AG04450 (cell line): ENCODE results near the gene OR1I1. TPM values are rescaled to one million over a fixed set of nuclear protein-coding genes. Genes with fewer than 3 reads are reported as not detected.
"Not testable (repeated sequence)": the region's sequence is repeated elsewhere in the genome, so short reads cannot be mapped to it uniquely, and the experiment has no call there.

Experiments
- CTCF ChIA-PET: fragments of 300-600, 350-600 bp; formaldehyde crosslinking; extraction: SDS; loops from one replicate; lab custom pipeline; 2022; ENCODE audit warnings: antibody characterized with exemption, inconsistent platforms; lab: Charles Lee
- POLR2A ChIA-PET: fragments of 350-600 bp; formaldehyde crosslinking; extraction: SDS; loops from one replicate; lab custom pipeline; 2021; ENCODE audit warnings: antibody characterized with exemption, inconsistent platforms; lab: Yijun Ruan, JAX
- DNase-seq: peaks from one replicate; pipeline ENCODE4 v3.0.0-alpha.2; 2011; ENCODE audit warnings: low read depth, low spot score
- H3K27ac ChIP-seq: one replicate; pipeline ENCODE4 v1.5.1; 2012; ENCODE audit warnings: low read depth, low read length, control low read depth
- H3K27me3 ChIP-seq: one replicate; pipeline ENCODE4 v1.6.0; 2012; ENCODE audit warnings: low read length; ENCODE audit not compliant: control insufficient read depth, insufficient read depth
- H3K4me3 ChIP-seq: 2 replicates; pipeline ENCODE4 v1.5.1; 2011; ENCODE audit warnings: mild to moderate bottlenecking, low read depth, low read length, control low read depth
- H3K9me3 ChIP-seq: 2 replicates; pipeline ENCODE4 v1.5.1; 2012; ENCODE audit warnings: low read length; ENCODE audit not compliant: control insufficient read depth, insufficient read depth
- polyA plus RNA-seq: library from polyadenylated mRNA; depleted of rRNA; stranded (reverse); fragments of >200 nt; gene quantifications from 2 replicates; pipeline ENCODE4 v1.2.3, GENCODE V29; 2011
- TF ChIP-seq, protein P1 (sequence below): IDR thresholded peaks from 2 replicates; pipeline ENCODE4 v1.5.1; 2011; ENCODE audit warnings: low read depth, low read length, control low read depth, inconsistent platforms

OR1I1 gene
- polyA plus RNA-seq, 1 experiment = not detected

DNA sequence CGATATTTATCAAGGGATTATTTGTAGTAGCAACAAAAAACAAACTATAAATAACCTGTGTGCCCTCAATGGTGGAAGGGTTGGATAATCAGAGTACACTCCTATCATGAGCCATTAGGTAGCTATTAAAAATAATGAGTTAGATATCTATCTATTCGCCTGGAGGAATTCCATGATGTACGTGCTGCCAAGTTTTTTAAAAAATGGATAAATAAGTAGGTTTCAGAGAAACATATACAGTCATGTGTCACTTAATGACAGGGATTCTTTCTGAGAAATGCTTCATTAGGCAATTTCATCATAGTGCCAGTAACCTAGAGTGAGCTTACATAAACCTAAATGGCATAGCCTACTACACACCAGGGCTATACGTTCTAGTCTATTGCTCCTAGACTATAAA, 6.2 kb upstream of the OR1I1 start:
- DNase-seq = no peak
- H3K27ac ChIP-seq = no peak overlapping the region
- TF ChIP-seq, protein P1, sequence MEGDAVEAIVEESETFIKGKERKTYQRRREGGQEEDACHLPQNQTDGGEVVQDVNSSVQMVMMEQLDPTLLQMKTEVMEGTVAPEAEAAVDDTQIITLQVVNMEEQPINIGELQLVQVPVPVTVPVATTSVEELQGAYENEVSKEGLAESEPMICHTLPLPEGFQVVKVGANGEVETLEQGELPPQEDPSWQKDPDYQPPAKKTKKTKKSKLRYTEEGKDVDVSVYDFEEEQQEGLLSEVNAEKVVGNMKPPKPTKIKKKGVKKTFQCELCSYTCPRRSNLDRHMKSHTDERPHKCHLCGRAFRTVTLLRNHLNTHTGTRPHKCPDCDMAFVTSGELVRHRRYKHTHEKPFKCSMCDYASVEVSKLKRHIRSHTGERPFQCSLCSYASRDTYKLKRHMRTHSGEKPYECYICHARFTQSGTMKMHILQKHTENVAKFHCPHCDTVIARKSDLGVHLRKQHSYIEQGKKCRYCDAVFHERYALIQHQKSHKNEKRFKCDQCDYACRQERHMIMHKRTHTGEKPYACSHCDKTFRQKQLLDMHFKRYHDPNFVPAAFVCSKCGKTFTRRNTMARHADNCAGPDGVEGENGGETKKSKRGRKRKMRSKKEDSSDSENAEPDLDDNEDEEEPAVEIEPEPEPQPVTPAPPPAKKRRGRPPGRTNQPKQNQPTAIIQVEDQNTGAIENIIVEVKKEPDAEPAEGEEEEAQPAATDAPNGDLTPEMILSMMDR = no peak
- ChIA-PET CTCF (no interaction called here), POLR2A (no interaction called here)
- H3K27me3 ChIP-seq = no peaks in the 10 kb centered on the region
- no peak overlapping the region for H3K4me3 ChIP-seq
- no peaks in the 10 kb centered on the region for H3K9me3 ChIP-seq

DNA sequence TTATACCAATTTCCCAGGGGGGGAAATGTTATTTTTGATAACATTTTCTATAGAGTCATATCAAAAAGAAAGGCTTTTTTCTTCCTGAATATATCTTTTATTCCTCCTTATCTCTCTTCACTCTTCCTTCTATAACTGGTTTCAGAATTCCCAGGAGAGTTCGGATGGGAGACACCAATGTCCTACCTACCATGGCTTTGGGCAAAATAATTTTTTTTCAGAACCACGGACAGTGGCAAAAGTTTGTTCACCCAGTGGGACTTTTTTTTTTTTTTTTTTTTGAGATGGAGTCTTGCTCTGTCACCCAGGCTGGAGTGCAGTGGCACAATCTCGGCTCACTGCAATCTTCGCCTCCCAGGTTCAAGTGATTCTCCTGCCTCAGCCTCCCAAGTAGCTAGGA, 2.0 kb upstream of the OR1I1 start:
- H3K27ac ChIP-seq, DNase-seq, H3K4me3 ChIP-seq, CTCF ChIA-PET, POLR2A ChIA-PET, H3K27me3 ChIP-seq, H3K9me3 ChIP-seq: not testable (repeated sequence)

DNA sequence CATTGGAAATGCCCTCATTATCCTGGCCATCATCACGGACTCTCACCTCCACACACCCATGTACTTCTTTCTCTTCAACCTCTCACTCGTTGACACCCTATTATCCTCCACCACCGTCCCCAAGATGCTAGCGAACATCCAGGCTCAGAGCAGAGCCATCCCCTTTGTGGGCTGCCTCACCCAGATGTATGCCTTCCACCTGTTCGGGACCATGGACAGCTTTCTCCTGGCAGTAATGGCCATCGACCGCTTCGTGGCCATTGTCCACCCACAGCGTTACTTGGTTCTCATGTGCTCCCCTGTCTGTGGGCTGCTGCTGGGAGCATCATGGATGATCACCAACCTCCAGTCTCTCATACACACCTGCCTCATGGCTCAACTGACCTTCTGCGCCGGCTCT, 5.2 kb downstream of the OR1I1 start:
- TF ChIP-seq, protein P1 = no peak
- POLR2A ChIA-PET = no interaction called here
- CTCF ChIA-PET = interaction anchor here (1.1 to 3.4 kb wide), 2 partner anchors 14 to 165 kb away, joined by 3 to 12 read pairs; no protein-coding TSS in a partner anchor
- peaks cover 4% of the 10 kb centered on the region for H3K27me3 ChIP-seq
- DNase-seq = no peak
- no peak overlapping the region for H3K4me3 ChIP-seq
- no peak overlapping the region for H3K27ac ChIP-seq
- no peaks in the 10 kb centered on the region; the same call in 1 of the 2 replicates for H3K9me3 ChIP-seq

GRCh38 chr19:15091918-15092753, 10.1 kb downstream of the OR1I1 start:
- no peak overlapping the region for H3K27ac ChIP-seq
- H3K27me3 ChIP-seq = peaks cover 4% of the 10 kb centered on the region
- ChIA-PET POLR2A (interaction anchor here (0.5 to 1.0 kb wide), 5 partner anchors 259 to 984 kb away, joined by 3 to 5 read pairs (median 5); partner anchors contain the start of gene TPM4), CTCF (interaction anchor here (0.5 to 2.8 kb wide), 36 partner anchors 9 to 1090 kb away, joined by 3 to 38 read pairs (median 5); partner anchors contain the start of genes AKAP8, OR1I1 and SYDE1)
- DNase-seq = peak; percentile 39
- TF ChIP-seq, protein P1 = peak; percentile 62
- H3K4me3 ChIP-seq = peak overlapping the region; percentile 31
- no peaks in the 10 kb centered on the region; the same call in 1 of the 2 replicates for H3K9me3 ChIP-seq

DNA sequence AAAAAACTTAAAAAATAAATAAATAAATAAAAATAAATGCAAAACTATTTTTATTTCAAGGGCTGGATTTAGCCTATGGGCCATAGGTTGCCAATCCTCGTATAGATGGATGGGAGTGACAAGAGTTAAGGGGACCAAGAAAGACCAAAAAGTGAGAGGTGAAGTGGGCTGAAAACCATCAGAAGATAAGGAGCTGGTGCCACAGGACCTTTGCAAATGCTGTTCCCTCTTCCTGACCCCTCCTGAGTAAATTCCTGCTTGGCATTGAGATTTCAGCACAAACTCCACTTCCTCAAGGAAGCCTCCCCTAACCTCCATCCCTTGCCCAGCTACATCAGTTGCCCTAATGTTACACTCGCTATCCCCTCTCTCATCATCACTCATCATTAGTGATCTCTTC, 11.0 kb downstream of the OR1I1 start:
- DNase-seq = no peak
- no peaks in the 10 kb centered on the region; the same call in 1 of the 2 replicates for H3K9me3 ChIP-seq
- ChIA-PET CTCF (interaction anchor here (1.2 to 2.8 kb wide), 9 partner anchors 8 to 462 kb away, joined by 3 to 38 read pairs (median 9); no protein-coding TSS in a partner anchor), POLR2A (interaction anchor here (0.6 kb wide), 1 partner anchor 983 kb away, joined by 5 read pairs; the partner anchor contains the start of gene TPM4)
- H3K4me3 ChIP-seq = no peak overlapping the region
- TF ChIP-seq, protein P1 = no peak
- no peak overlapping the region for H3K27ac ChIP-seq
- H3K27me3 ChIP-seq = peaks cover 3% of the 10 kb centered on the region
